ENCODE data around the gene UROS.

Gene UROS

DNA sequence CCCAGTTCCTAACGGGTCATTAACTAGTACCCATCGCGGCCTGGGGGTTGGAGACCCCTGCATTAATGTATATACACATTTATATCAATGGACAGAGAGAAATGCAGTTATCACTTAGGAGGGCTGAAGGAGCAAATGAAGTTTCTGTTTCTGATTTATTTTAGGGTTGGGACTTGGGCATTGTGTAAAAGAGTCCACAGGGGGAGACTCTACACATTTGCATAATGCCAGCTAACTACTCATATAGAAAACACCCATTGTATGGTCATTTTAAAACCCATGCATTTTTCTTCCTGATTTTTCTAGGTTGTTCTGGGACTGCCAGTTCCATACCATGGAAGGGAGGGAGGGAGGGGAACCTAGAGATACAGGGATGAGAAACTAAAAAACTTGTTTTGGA, 23.8 kb upstream of the UROS start:
- no peak for DNase-seq
- Mint-ChIP-seq H3K4me3 (no peak overlapping the region), H3K27ac (no peak overlapping the region), H3K4me1 (ENCODE audit: low read depth in 2 of 2) (no peaks in the 10 kb centered on the region), H3K27me3 (no peaks in the 10 kb centered on the region), H3K9me3 (no peaks in the 10 kb centered on the region), H3K36me3 (ENCODE audit: insufficient read depth) (peaks cover 9% of the 10 kb centered on the region)
- no peak for ATAC-seq (replicated peaks)

DNA sequence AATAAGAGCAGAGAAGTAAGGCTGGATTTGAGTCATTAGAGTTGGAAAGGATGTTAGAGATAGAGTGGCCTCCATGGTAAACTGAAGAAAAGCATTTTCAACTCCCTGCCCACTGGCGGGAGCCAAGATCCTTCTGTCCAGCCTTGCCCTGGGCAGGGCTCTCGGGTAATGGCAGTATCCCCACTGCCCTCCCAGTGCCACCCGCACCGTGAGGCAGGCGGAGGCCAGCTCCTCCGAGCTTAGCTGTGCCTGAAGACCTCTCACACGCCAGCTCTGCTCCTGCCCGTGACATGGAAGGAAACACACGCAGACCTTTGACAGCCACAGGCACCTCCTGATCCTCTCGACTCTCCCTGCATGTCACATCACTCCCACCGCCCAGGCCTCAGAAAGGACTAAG, 22.6 kb upstream of the UROS start:
- ATAC-seq (replicated peaks), result no peak
- no peaks in the 10 kb centered on the region for H3K27me3 Mint-ChIP-seq
- H3K9me3 Mint-ChIP-seq, result no peaks in the 10 kb centered on the region
- H3K27ac Mint-ChIP-seq, result peak overlapping the region in 1 of 2 donors; percentile 23
- H3K4me1 Mint-ChIP-seq (ENCODE audit: low read depth in 2 of 2), result no peaks in the 10 kb centered on the region
- DNase-seq, result no peak
- no peak overlapping the region for H3K4me3 Mint-ChIP-seq
- H3K36me3 Mint-ChIP-seq (ENCODE audit: insufficient read depth), result no peaks in the 10 kb centered on the region

DNA sequence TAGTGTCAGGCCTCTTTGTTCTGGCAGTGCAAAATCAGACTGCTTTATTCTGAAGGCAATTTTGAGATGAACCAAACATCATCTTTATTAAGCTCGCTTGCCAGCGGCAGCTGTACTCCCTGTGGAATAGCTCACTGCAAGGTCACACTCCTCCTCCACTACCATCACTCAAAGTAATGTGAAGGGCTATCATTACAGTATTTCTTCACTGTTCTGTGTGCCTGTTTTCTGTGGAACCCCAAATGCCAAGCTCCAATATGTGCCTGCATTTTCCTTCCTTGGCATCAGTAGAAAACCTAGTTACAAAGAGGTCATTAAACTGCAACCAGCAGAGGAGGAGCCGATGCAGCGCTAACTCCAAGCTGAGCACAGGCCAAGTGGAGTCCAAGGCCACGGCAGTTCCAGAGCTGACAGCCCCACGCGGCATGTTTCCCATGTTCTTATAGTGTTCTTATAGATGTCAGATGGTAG, 21.7 kb upstream of the UROS start:
- no peaks in the 10 kb centered on the region for H3K36me3 Mint-ChIP-seq (ENCODE audit: insufficient read depth)
- H3K27me3 Mint-ChIP-seq, result no peaks in the 10 kb centered on the region
- ATAC-seq (replicated peaks), result no peak
- no peaks in the 10 kb centered on the region for H3K4me1 Mint-ChIP-seq (ENCODE audit: low read depth in 2 of 2)
- no peaks in the 10 kb centered on the region for H3K9me3 Mint-ChIP-seq
- no peak overlapping the region for H3K27ac Mint-ChIP-seq
- DNase-seq, result no peak
- H3K4me3 Mint-ChIP-seq, result no peak overlapping the region

DNA sequence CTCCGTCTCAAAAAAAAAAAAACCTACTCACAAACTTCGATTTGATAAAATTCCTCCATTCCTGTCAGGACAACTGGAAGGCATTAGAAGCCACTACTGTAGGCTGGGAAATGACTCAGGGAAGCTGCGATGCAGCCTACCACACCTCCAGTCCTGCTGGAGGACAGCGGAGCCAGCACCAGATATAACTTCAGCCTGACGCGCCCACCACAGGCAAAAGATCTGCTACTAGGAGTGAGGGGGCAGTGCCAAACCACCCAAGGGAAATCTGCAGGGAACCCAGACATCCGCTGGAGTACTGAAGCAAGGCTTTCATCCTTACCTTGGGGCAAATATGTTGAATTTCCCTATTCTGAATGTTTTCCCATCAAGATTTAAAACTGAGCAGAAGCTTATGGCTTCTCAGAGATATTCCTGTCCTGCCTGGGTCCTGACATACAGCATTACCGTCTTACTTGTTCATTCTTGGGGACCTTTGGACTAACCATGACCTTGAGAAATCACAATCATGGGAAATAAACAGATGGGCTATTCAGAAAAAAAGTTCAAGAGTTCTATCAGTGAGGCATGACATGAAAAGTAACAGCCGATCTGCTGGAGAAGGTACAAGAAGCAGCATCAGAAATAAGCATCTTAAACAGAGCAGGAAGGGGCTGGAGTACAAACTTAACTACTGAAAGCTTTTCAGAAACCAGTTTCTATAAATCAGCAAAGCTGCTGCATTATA, 20.7 kb upstream of the UROS start:
- ATAC-seq (replicated peaks) (no peak), DNase-seq (no peak)
- Mint-ChIP-seq H3K36me3 (ENCODE audit: insufficient read depth) (peaks cover 4% of the 10 kb centered on the region), H3K27ac (no peak overlapping the region), H3K4me1 (ENCODE audit: low read depth in 2 of 2) (no peaks in the 10 kb centered on the region), H3K4me3 (no peak overlapping the region), H3K27me3 (no peaks in the 10 kb centered on the region), H3K9me3 (no peaks in the 10 kb centered on the region)

DNA sequence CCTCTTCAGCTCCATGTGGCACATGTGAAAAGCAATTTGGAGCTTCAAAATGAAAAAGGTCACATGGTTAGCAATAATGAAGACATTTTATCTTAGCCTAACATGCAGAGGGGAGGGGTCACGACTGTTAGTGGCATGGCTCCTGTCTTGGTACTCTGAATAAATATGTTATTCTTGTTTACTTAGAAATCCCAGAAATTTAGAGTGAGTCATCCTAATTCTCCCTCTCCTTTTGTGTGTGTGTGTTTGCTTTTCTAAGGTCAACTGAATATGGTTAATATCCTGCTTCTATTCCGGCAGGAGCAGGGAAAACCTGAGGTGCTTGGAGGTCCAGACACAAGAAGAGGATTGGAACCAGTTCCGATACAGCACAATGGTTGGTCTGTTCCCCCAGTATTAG, 17.9 kb upstream of the UROS start:
- Mint-ChIP-seq H3K4me3 (no peak overlapping the region), H3K4me1 (ENCODE audit: low read depth in 2 of 2) (no peaks in the 10 kb centered on the region), H3K27me3 (no peaks in the 10 kb centered on the region), H3K9me3 (no peaks in the 10 kb centered on the region), H3K27ac (no peak overlapping the region), H3K36me3 (ENCODE audit: insufficient read depth) (peaks cover 24% of the 10 kb centered on the region)
- ATAC-seq (replicated peaks), result no peak
- no peak for DNase-seq

DNA sequence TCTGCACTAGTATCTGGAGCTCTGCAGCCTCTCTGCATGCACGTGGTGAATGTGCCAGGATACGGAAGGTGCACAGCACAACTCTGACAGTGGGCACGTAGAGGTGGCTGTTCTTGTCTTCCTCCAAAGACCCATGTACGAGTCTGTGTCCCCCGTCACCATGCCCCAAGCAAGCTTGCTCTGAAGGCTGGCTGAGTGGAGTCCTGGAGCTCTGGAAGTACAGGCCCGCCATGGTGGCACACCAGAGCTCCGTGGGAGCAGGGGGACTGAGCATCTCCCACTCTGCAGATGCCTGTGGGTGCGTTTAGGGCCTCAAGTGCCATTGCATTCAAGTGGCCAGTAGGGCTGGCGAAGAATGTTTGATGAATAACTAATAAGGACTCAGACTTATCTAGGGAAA, 17.3 kb upstream of the UROS start:
- H3K9me3 Mint-ChIP-seq, result no peaks in the 10 kb centered on the region
- H3K4me3 Mint-ChIP-seq, result no peak overlapping the region
- no peak overlapping the region for H3K27ac Mint-ChIP-seq
- H3K27me3 Mint-ChIP-seq, result no peaks in the 10 kb centered on the region
- peaks cover 30% of the 10 kb centered on the region for H3K36me3 Mint-ChIP-seq (ENCODE audit: insufficient read depth)
- H3K4me1 Mint-ChIP-seq (ENCODE audit: low read depth in 2 of 2), result no peaks in the 10 kb centered on the region
- ATAC-seq (replicated peaks) (no peak), DNase-seq (no peak)

DNA sequence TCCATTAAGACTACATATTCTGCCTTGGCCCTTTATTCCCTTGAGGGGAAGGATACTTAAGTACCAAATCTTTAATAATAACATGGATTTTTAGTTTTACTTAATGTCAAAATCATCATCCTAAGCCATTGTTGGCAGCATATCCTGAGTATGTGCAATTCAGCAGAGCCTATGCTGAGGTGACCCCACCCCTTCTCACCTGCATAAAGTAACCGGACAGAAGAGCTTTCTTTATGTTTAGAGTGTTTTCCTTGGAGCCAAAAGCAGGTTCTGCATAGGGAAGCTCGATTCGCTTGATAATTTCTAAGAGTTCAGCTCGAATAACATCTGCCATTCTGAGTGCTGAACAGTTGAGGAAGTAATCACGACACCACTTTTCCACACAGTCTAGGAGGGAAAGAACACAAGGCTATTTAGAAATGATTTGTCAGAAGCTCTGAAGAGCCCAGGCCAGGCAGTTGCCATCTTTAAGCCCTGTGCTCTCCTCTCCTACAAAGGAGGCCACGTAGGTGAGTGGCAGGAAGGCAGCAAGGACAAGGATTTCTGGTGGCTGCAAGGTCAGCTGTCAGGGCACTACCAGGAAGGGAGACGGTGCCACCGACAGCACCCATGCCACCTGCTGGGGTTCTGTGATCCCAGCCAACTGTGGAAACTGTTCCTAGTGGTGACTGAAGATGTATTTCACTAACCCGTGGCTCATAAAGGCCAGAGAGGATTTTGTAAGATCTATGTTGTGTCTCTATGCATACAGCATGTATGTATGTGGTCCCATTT, 15.9 kb upstream of the UROS start:
- Mint-ChIP-seq H3K4me3 (no peak overlapping the region), H3K27ac (peak overlapping the region in 1 of 2 donors; percentile 32), H3K4me1 (ENCODE audit: low read depth in 2 of 2) (no peaks in the 10 kb centered on the region), H3K27me3 (no peaks in the 10 kb centered on the region), H3K36me3 (ENCODE audit: insufficient read depth) (peaks cover 44% of the 10 kb centered on the region), H3K9me3 (no peaks in the 10 kb centered on the region)
- ATAC-seq (replicated peaks) (no peak), DNase-seq (no peak)

DNA sequence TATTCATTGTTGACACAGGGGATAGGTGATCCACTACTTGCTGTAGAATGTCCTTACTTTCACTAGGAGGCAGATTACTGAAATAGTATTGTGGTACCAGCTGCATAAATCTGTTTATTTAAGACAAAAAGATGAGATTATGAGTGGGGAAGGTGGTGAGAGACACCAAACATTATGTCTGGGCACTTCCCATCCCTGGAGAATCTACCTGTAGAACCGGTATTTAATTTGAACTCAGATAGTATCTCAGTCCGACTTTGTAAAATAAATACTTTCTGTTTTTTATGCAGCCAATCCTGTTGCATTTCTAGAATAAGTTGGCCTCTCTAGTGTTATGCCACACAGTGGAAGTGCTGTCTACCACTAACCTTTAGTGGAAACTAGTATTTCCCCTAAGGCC, 13.7 kb upstream of the UROS start:
- no peak overlapping the region for H3K27ac Mint-ChIP-seq
- ATAC-seq (replicated peaks), result no peak
- DNase-seq, result no peak
- no peaks in the 10 kb centered on the region for H3K9me3 Mint-ChIP-seq
- H3K36me3 Mint-ChIP-seq (ENCODE audit: insufficient read depth), result peaks cover 66% of the 10 kb centered on the region
- no peak overlapping the region for H3K4me3 Mint-ChIP-seq
- no peaks in the 10 kb centered on the region for H3K4me1 Mint-ChIP-seq (ENCODE audit: low read depth in 2 of 2)
- no peaks in the 10 kb centered on the region for H3K27me3 Mint-ChIP-seq

DNA sequence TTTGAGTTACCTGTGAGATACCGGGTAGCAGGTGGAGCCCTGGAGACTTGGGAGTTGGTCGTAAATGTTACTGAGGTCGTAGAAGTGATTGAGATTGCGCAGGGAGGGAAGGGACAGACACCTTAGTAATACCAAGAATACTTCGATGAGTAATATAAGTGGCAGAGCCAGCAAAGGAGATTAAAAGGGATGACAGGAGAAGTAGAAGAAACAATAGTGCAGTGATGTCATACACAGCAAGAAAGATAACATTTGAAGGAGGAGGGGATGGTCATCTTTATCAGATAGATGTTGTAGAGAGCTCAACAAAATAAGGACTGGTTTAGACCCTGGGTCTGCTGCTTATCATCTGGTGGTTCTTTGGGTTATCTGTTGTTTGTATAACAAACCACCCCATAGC, 5.3 kb upstream of the UROS start:
- Mint-ChIP-seq H3K36me3 (ENCODE audit: insufficient read depth) (peaks cover 56% of the 10 kb centered on the region), H3K9me3 (no peaks in the 10 kb centered on the region), H3K27me3 (no peaks in the 10 kb centered on the region), H3K4me1 (ENCODE audit: low read depth in 2 of 2) (peaks cover 5 to 21% of the 10 kb centered on the region in 2 donors), H3K4me3 (no peak overlapping the region), H3K27ac (peak overlapping the region in 1 of 2 donors; percentile 25)
- DNase-seq (no peak), ATAC-seq (replicated peaks) (no peak)

DNA sequence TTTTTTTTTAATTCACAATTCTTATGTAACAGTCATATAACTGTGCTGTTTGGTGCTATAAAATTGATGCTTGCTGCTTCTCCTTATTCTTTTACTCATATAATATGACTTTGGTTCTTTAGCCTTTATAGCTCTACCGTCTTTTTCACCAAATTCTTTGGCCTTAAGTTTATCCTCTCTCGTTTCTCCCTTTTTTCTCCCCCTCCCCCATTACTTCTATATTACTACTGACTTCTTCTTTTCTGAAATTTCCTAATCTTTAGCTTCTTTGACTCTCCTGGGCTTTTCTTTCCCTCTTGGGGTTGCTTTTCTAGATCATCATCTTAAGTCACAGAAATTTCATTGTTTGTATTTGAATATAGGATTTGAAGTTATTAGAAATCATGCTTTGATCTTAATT, 4.1 kb upstream of the UROS start:
- peak overlapping the region in 1 of 2 donors; percentile 85 for H3K27ac Mint-ChIP-seq
- H3K4me1 Mint-ChIP-seq (ENCODE audit: low read depth in 2 of 2), result peaks cover 5 to 21% of the 10 kb centered on the region in 2 donors
- no peak overlapping the region for H3K4me3 Mint-ChIP-seq
- ATAC-seq (replicated peaks) (no peak), DNase-seq (no peak)
- H3K36me3 Mint-ChIP-seq (ENCODE audit: insufficient read depth), result peaks cover 50% of the 10 kb centered on the region
- H3K27me3 Mint-ChIP-seq, result no peaks in the 10 kb centered on the region
- H3K9me3 Mint-ChIP-seq, result no peaks in the 10 kb centered on the region

DNA sequence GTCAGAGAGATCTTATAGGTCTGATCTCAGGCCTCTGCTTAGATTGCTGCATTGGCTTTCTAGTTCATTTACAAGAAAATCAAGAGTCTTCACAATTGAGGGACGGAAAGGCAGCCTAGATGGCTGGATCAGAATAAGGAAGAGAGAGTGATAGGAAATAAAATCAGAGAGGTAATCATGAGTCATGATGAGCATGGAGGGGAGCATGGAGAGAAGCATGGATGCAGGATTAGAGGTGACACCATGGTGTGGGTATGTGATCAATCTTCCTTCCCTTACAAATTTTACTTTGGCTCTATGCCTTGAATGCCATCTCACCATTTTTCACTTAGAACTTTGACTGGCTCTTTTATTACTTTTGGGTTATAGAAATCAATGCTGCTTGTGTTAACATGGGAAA, 1.7 kb upstream of the UROS start:
- no peak overlapping the region for H3K4me3 Mint-ChIP-seq
- DNase-seq, result no peak
- H3K27ac Mint-ChIP-seq, result no peak overlapping the region
- H3K9me3 Mint-ChIP-seq, result no peaks in the 10 kb centered on the region
- H3K4me1 Mint-ChIP-seq (ENCODE audit: low read depth in 2 of 2), result peaks cover 12 to 34% of the 10 kb centered on the region in 2 donors
- peaks cover 33% of the 10 kb centered on the region for H3K36me3 Mint-ChIP-seq (ENCODE audit: insufficient read depth)
- no peaks in the 10 kb centered on the region for H3K27me3 Mint-ChIP-seq
- no peak for ATAC-seq (replicated peaks)

DNA sequence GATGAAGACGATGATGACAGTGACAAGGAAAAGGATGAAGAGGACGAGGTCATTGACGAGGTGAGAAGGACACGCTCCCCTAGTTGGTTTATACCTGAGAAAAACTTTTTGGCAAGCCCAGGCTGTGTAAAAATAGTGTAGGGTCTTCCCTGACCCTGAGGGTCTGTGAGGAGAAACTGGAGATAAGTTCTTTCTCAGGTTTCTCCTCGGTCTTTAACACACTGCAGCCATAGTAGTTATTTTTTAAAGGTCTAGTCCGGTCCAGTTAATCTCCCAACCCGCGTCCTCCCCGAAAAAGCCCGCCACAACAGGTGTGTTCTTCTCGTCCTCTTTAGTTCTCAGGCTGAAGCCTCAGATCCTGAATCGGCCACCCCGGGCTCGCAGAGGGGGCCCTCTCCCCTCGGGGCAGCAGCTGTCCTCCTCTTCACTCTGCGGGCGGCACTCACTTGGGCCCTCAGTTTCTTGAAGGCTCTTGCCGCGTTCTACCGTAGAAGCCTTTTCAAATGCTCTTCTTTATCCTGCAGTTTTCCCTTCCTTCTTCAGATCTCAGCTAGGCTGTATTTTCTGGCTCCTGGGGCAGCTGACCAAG, 699 bp upstream of the UROS start:
- peak in 1 of 3 experiments; percentile 1 for DNase-seq
- no peaks in the 10 kb centered on the region for H3K9me3 Mint-ChIP-seq
- peaks cover 12 to 28% of the 10 kb centered on the region in 2 donors for H3K4me1 Mint-ChIP-seq (ENCODE audit: low read depth in 2 of 2)
- H3K36me3 Mint-ChIP-seq (ENCODE audit: insufficient read depth), result peaks cover 29% of the 10 kb centered on the region
- ATAC-seq (replicated peaks), result peak; percentile 1
- no peak overlapping the region for H3K4me3 Mint-ChIP-seq
- H3K27ac Mint-ChIP-seq, result no peak overlapping the region
- H3K27me3 Mint-ChIP-seq, result no peaks in the 10 kb centered on the region

DNA sequence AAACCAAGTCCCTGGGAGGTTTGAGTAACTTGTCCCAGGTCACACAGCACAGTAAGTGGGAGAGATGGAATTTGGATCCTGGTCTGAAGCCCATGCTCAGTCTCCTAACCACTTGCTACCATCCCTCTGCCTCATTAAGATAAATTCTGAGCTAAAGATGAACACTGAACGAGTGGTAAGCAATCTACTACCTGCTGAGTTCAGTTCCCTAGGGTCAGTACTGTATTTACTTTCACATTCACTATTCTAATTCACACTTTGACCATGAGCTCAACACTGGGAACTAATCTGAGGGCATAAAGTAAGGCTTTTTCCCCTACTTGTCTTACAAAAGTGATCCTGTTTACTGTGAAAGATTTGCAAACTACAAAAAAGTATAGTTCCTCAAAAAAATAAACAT, 2.4 kb downstream of the UROS start:
- Mint-ChIP-seq H3K9me3 (no peaks in the 10 kb centered on the region), H3K4me3 (no peak overlapping the region), H3K27me3 (no peaks in the 10 kb centered on the region), H3K27ac (no peak overlapping the region), H3K4me1 (ENCODE audit: low read depth in 2 of 2) (peaks cover 7 to 17% of the 10 kb centered on the region in 2 donors), H3K36me3 (ENCODE audit: insufficient read depth) (peaks cover 10% of the 10 kb centered on the region)
- ATAC-seq (replicated peaks) (no peak), DNase-seq (no peak)

Data from effector memory CD8-positive, alpha-beta T cell (primary cell).